HG02642 (cell line): Measurements from ENCODE around the gene LUZP2.

Experiments
- ATAC-seq: cut with Tn5 transposase; IDR thresholded peaks from one replicate; pipeline ENCODE4 v1.9.1; 2021; ENCODE audit warnings: mild to moderate bottlenecking; ENCODE audit not compliant: unreplicated experiment, poor library complexity

LUZP2 gene

DNA sequence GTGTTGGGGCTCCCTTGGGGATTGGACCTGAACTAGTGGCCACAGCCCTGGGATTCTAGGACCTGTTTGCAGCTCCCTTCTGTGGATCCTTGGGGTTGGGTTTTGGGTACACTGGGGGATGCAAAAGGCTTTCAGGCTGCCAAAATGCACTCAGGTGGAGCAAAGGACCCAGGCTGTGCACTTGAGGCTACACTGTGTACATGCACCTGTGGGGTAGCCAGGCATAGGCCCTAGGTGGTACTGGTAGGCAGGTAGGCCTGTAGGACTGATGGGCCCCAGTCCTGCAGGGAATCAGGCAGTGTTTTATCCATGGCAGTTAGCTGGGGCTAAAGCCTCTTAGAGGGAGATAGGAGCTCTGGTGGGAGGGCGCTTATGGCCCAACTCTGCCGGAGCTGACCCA, 542.3 kb downstream of the LUZP2 start:
- ATAC-seq: no peak

DNA sequence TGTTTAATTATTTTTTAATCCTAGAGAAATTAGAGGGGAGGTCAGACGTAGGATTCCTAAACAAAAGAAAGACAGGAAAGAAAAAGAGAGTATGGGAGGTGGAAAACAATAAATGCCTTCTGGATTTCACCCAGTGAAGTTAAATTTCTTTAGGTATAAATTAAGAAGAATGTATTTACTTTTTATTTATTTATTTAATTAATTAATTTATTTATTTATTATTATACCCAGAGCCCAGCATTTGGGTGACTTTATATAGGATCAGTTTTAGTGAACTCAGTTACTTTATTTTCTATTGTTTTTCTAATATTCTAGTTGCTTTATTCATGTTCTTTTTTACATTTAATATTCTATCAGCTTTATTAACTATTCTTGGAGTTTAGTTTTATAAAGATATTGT, 551.8 kb downstream of the LUZP2 start:
- ATAC-seq: no peak

DNA sequence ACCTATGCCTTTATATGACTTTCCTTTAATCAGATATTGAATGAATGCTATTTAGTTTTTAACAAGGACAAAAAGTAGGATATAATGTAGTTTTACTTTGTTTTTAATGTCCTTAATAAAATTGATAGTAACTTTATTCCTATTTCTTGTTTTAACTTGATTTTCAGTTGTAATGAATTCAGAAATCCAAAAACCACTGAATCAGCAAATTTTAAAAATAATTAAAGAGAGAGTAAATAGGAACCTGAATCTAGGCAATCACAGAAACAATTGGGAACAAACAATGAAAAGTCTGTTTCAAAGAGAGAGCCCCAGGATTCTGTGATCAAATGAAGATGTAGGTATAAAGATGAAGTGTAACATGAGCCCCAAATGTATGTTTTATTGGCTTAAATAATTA, 556.0 kb downstream of the LUZP2 start:
- no peak for ATAC-seq

DNA sequence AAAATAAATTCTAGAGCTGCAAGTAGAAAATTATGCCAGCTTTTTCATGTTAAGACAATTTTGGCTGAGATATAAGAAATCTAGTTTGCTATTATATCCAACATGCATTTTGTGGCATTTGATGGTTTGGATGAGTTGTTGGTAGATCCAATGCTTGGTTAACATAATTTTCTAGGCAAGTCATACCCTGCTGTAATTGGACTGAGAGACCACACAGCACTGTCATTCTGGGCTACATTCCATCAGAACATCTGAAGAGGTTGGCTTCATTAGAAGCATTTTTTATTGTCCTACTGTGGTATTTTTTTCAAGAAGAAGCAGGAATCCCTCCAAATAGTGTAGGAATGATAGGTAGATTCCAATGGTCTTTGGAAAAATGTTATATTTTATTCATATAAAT, 561.0 kb downstream of the LUZP2 start:
- no peak for ATAC-seq

DNA sequence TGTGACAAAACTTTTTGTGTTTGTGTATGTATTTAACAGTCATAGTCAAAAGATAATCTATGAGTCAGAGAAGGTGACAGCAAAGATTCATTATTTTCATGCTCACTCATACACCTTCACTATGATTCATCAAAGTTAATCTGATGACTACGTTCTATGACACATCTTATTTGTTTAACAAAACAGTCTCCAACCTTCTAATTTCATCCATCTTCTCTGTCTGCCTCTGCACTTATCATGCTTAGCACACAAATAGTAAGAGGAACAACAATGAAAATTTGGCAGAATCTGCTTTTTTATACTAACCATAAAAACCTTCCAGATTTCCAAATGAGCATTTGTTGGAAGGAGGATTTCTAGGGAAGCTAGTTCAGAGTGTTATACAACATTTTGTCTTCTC, 568.9 kb downstream of the LUZP2 start:
- ATAC-seq: no peak

DNA sequence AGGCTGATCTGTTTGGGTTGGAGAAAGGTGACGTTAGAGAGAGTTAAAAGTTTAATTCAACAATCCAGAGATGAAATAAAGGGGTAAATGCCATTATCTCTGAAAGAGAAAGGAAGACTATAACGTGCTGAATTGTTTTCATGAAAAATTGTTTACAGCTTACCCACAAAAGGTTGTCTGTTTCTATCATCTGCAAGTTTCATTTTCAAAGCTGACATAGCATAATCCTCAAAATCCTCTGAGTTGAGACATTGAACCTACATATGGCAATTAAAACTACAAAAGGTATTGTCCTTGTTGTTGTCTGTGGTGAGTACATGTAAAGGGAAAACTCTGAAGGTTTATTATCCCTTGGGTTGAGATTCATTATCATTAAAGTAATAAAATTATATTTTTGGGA, 569.9 kb downstream of the LUZP2 start:
- no peak for ATAC-seq

DNA sequence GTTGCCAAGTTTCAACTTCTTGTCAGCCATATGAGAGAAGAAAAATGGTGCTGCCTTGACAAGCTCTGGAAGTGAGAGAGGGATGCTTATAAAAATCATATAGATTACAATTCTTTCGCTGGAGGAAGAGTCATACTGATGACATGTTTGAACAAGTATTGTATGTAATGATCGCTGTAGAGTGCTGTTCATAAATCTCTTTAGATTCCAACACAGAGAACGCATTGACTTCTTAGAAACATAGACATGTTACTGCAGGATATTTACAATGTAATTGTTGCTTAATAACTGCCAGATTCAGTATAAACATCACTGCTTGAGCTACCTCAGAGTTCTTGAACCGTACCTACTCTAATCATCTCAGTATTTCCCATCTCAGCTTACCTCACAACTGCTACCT, 571.6 kb downstream of the LUZP2 start:
- ATAC-seq: no peak

DNA sequence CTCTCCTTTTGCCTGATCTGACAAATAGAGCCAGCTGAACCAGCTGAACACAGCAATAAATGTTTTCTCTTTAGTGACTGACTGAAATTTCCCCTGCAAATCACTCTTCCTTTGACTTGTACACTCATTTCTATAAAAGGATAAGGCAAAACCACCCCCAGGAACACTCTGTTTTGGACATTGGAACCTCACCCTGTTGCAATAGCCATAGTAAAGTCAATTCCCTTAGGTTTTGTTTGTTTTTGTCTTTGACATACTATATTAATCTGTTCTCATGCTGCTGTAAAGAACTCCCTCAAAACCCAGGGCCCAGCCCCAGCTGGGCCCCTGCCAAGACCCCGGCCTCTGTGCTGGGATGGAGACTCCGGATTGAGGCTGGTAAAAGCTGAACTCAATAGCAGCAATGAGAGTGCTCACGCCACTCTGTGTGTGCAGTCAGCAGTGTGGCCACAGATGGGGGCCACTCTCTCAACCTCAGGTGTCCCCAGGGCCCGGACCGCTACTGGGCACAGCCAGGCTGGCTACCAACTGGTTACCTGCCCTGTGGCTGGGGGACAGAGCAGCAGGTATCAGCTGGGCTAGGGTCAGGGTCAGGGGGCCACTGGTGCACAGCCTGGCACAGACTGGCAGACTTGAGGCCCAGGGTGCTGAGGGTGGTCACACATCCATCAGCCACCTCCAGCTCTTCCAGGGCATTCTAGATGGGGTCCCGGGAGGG, 597.4 kb downstream of the LUZP2 start:
- no peak for ATAC-seq

DNA sequence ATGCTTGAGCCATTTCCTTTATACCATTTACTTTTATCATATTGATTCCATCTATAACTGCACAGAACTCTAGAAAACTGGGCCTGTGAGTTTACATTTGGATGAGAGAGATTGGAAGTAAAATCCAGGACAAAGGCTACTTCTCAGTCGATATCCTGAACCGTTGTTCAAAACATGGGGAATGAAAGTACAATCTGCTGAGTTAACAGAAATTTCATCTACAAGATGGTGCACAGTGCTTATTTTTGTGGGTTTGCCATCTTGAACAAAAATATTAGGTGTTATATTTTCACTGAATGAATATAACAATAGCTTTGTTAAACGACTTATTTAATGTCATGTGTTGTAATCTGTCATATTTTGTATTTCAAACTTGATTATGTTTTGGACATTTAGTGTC, 622.6 kb downstream of the LUZP2 start:
- ATAC-seq: no peak
